AG10803 (cell line): ENCODE measurements around the gene LAMA2.

Source experiments
- DNase-seq: peaks from one replicate; pipeline ENCODE4 v3.0.0; 2010; ENCODE audit warnings: low read depth
- H3K4me3 ChIP-seq: 2 replicates; pipeline ENCODE4 v1.5.1; 2011; ENCODE audit warnings: mild to moderate bottlenecking, low read length, control low read depth
- CTCF ChIP-seq: conservative IDR thresholded peaks from 2 replicates; pipeline ENCODE4 v1.5.1; 2011; ENCODE audit warnings: mild to moderate bottlenecking, low read length, control low read depth, inconsistent platforms

Gene LAMA2

GRCh38 chr6:129519750-129520149 lies 636.8 kb downstream of the LAMA2 start:
- no peak for DNase-seq
- H3K4me3 ChIP-seq, result no peak overlapping the region
- no peak for TF ChIP-seq CTCF

GRCh38 chr6:129521946-129522345 lies 639.0 kb downstream of the LAMA2 start:
- DNase-seq, result no peak
- H3K4me3 ChIP-seq, result no peak overlapping the region
- TF ChIP-seq CTCF, result no peak

- TF ChIP-seq CTCF, result no peak
- no peak for DNase-seq
- H3K4me3 ChIP-seq, result no peak overlapping the region
Observed at GRCh38 chr6:129523816-129524215, 640.9 kb downstream of the LAMA2 start.

GRCh38 chr6:129525055-129525454 lies 642.1 kb downstream of the LAMA2 start:
- peak; percentile 11 for DNase-seq
- no peak overlapping the region for H3K4me3 ChIP-seq
- no peak for TF ChIP-seq CTCF

- no peak overlapping the region for H3K4me3 ChIP-seq
- no peak for DNase-seq
- TF ChIP-seq CTCF, result no peak
Observed at GRCh38 chr6:129534926-129535325, 652.0 kb downstream of the LAMA2 start.

- no peak for DNase-seq
- no peak overlapping the region for H3K4me3 ChIP-seq
- no peak for TF ChIP-seq CTCF
Observed at GRCh38 chr6:129536271-129536670, 653.3 kb downstream of the LAMA2 start.

GRCh38 chr6:129539032-129539431 lies 656.1 kb downstream of the LAMA2 start:
- no peak overlapping the region for H3K4me3 ChIP-seq
- DNase-seq, result no peak
- no peak for TF ChIP-seq CTCF
